K562 (cell line): ENCODE measurements around the gene TMEM161B. TPM values are rescaled to one million over a fixed set of nuclear protein-coding genes. Genes with fewer than 3 reads are reported as not detected.

ENCODE experiments used
- ATAC-seq: fragments of 200-7000 bp; cut with Tn5 transposase; 3 replicates; pipeline ENCODE4 v1.9.1; 2020; ENCODE audit warnings: moderate library complexity
- BruUV-seq: library from RNA; stranded (reverse); fragments of 400-500 nt; replicated peaks from 2 replicates; lab custom pipeline; 2021; lab: Mats Ljungman, UMichigan
- CTCF ChIA-PET: fragments of 300-600 bp; formaldehyde crosslinking; extraction: SDS; loops from one replicate; lab custom pipeline; 2021; ENCODE audit warnings: low intra/inter-chr PET ratio; lab: Yijun Ruan, JAX
- POLR2A ChIA-PET: fragments of 300-600, 350-650 bp; sonication (Branson Sonifier 250); formaldehyde crosslinking; extraction: SDS; loops from one replicate; lab custom pipeline; 2021; ENCODE audit warnings: antibody characterized with exemption, inconsistent platforms; lab: Yijun Ruan, JAX
- DNase-seq, 4 experiments: peaks; one replicate each; pipeline versions ENCODE4 v3.0.0 to v3.0.0-alpha.2; 2011 to 2018; ENCODE audit warnings: low spot score in 3 of 4, mixed read lengths in 3 of 4; ENCODE audit errors: extremely low read depth in 1 of 4
- FAIRE-seq: peaks from 2 replicates; lab custom pipeline; 2011; peaks lifted over from hg19 to GRCh38; lab: Jason Lieb, UNC
- H2AFZ ChIP-seq: 2 replicates; pipeline ENCODE4 v1.6.0; 2011; ENCODE audit warnings: low read depth, low read length, control low read depth, inconsistent platforms
- H3K27ac ChIP-seq: fragments of 200-600 bp; 3 replicates; pipeline ENCODE4 v1.8.0; 2011; ENCODE audit warnings: low read depth, mild to moderate bottlenecking, control low read depth, inconsistent platforms, low read length, moderate library complexity, mixed read lengths; ENCODE audit errors: extremely low read depth
- H3K27me3 ChIP-seq, 2 experiments: fragments of 300-600 bp in 1 of 2; 2 replicates in 1 of 2; 3 replicates in 1 of 2; pipeline versions ENCODE4 v1.6.0 to v1.8.0; 2011; ENCODE audit warnings: inconsistent platforms in 2 of 2, low read length in 2 of 2, mild to moderate bottlenecking in 1 of 2, mixed read lengths in 1 of 2, moderate library complexity in 1 of 2; ENCODE audit not compliant: control insufficient read depth in 2 of 2, insufficient read depth in 2 of 2
- H3K36me3 ChIP-seq: fragments of 300-600 bp; 3 replicates; pipeline ENCODE4 v1.8.0; 2011; ENCODE audit warnings: mild to moderate bottlenecking, low read length, inconsistent platforms; ENCODE audit not compliant: control insufficient read depth, insufficient read depth
- H3K4me1 ChIP-seq, 2 experiments: fragments of 200-600 bp in 1 of 2; replicated peaks in 1 of 2; 2 replicates in 1 of 2; 3 replicates in 1 of 2; pipeline versions ENCODE4 v1.5.1 to v1.8.0; 2011; ENCODE audit warnings: inconsistent platforms in 2 of 2, low read length in 2 of 2, mild to moderate bottlenecking in 1 of 2, mixed read lengths in 1 of 2, moderate library complexity in 1 of 2; ENCODE audit not compliant: control insufficient read depth in 2 of 2, insufficient read depth in 2 of 2
- H3K4me2 ChIP-seq: 2 replicates; pipeline ENCODE4 v1.6.1; 2011; ENCODE audit warnings: low read length, control low read depth, inconsistent platforms, mixed read lengths; ENCODE audit not compliant: insufficient read depth
- H3K4me3 ChIP-seq: fragments of 200-600 bp; sonication (generic), shearing (Covaris generic); 2 replicates; pipeline ENCODE4 v1.5.1; 2016; ENCODE audit warnings: control low read depth, inconsistent platforms
- H3K79me2 ChIP-seq: fragments of 200-600 bp; 3 replicates; pipeline ENCODE4 v1.8.0; 2011; ENCODE audit warnings: low read length, inconsistent platforms; ENCODE audit not compliant: control insufficient read depth, insufficient read depth
- H3K9ac ChIP-seq, 2 experiments: 2 replicates each; pipeline versions ENCODE4 v1.6.0 to v1.6.1; 2011; ENCODE audit warnings: low read depth in 2 of 2, low read length in 2 of 2, control low read depth in 1 of 2, inconsistent platforms in 1 of 2, mild to moderate bottlenecking in 1 of 2, mixed read lengths in 1 of 2; ENCODE audit not compliant: insufficient read depth in 1 of 2
- H3K9me1 ChIP-seq: one replicate; pipeline ENCODE4 v1.6.0; 2011; ENCODE audit warnings: inconsistent platforms, mild to moderate bottlenecking, low read length, moderate library complexity; ENCODE audit not compliant: control insufficient read depth, insufficient read depth
- H3K9me3 ChIP-seq: replicated peaks from 2 replicates; pipeline ENCODE4 v1.5.1; 2011; ENCODE audit warnings: low read depth, low read length, inconsistent platforms; ENCODE audit not compliant: control insufficient read depth, insufficient read depth
- H4K20me1 ChIP-seq: replicated peaks from 2 replicates; pipeline ENCODE4 v1.6.1; 2011; ENCODE audit warnings: low read length, inconsistent platforms, mixed read lengths; ENCODE audit not compliant: control insufficient read depth, insufficient read depth
- CBX3 ChIP-seq, 2 experiments: IDR thresholded peaks; 1 replicate in 1 of 2; 2 replicates in 1 of 2; pipeline ENCODE4 v1.6.1; 2012; ENCODE audit warnings: inconsistent platforms in 2 of 2, low read length in 2 of 2, borderline replicate concordance in 1 of 2, control low read depth in 1 of 2
- DACH1 ChIP-seq: fragments of 450-650 bp; IDR thresholded peaks from 2 replicates; pipeline ENCODE4 v1.6.1; 2018; ENCODE audit not compliant: partially characterized antibody
- POU5F1 ChIP-seq: fragments of 150-350 bp; IDR thresholded peaks from 2 replicates; pipeline ENCODE4 v1.6.1; 2014; ENCODE audit warnings: borderline replicate concordance, low read length, low read depth, mild to moderate bottlenecking; ENCODE audit not compliant: partially characterized antibody
- ZBTB33 ChIP-seq: sonication (generic); formaldehyde crosslinking; IDR thresholded peaks from 2 replicates; pipeline ENCODE4 v1.8.1; 2023; ENCODE audit warnings: mild to moderate bottlenecking, missing genetic modification reagents
- ZFX ChIP-seq: sonication (generic); formaldehyde crosslinking; IDR thresholded peaks from 2 replicates; pipeline ENCODE4 v1.8.0; 2022; ENCODE audit warnings: mild to moderate bottlenecking, missing genetic modification reagents, moderate library complexity
- ZNF431 ChIP-seq: sonication (generic); formaldehyde crosslinking; IDR thresholded peaks from 2 replicates; pipeline ENCODE4 v1.8.0; 2022; ENCODE audit warnings: mild to moderate bottlenecking, missing genetic modification reagents
- WGBS: fragments of 100-300 bp; shearing (Covaris generic); methylation state at CpG from one replicate; pipeline ENCODE4 v1.1.6; 2016; ENCODE audit warnings: low coverage, mixed read lengths; ENCODE audit not compliant: insufficient coverage; ENCODE audit errors: missing lambda C conversion rate; 5-methylcytosine and 5-hydroxymethylcytosine counted together
- in situ Hi-C: fragments of 300-500 bp; cut with MboI; formaldehyde crosslinking; loops from 4 replicates; pipeline ENCODE4 v1.15.0; 2018; ENCODE audit warnings: inconsistent platforms, mixed read lengths
- intact Hi-C: fragments of 100-400 bp; cut with micrococcal nuclease; formaldehyde crosslinking; loops from 2 replicates; pipeline ENCODE4 v1.14.2; 2022
- polyA plus RNA-seq, 8 experiments: library from polyadenylated mRNA; depleted of rRNA in 4 of 8; stranded (reverse) in 5 of 8; unstranded in 3 of 8; fragments of >200 nt; fragmentation: Nextera tagmentation in 2 of 8; fragmentation: Illumina TruSeq in 1 of 8; extraction: Ambion mirVana in 2 of 8; extraction: Trizol in 1 of 8; gene quantifications; 2 replicates each; pipeline versions ENCODE4 v1.2.1 to v1.2.3, GENCODE V29; 2011 to 2014; ENCODE audit warnings: inconsistent platforms in 1 of 8, missing spikeins in 1 of 8
- total RNA-seq, 7 experiments: library from RNA; depleted of rRNA in 6 of 7; stranded (reverse); fragments of >200 nt in 6 of 7; fragmentation: Illumina TruSeq in 2 of 7; extraction: Trizol in 2 of 7; gene quantifications; 2 replicates each; pipeline versions ENCODE4 v1.2.1 to v1.2.3, GENCODE V29; 2011 to 2021; ENCODE audit warnings: low replicate concordance in 1 of 7

TMEM161B gene
- total and polyA plus RNA-seq, 9 of the 15 experiments (the other 6 are each of a cell fraction or from before 2014, with no cell fraction given), result 18.9 to 57.1 (median 40.6) TPM

GRCh38 chr5:88287846-88288527, 19.3 kb upstream of the TMEM161B start:
- H3K27me3 ChIP-seq, result no peaks in the 10 kb centered on the region
- no peak overlapping the region for H3K4me3 ChIP-seq
- CTCF ChIA-PET, result no interaction called here
- BruUV-seq, result no TSS peak
- POLR2A ChIA-PET, result no interaction called here
- H3K9ac ChIP-seq, result no peak overlapping the region
- in situ Hi-C loops, result no loop called here
- no peak for TF ChIP-seq POU5F1
- TF ChIP-seq ZNF431 (CRISPR knock-in tag), result no peak
- TF ChIP-seq ZBTB33, result no peak
- TF ChIP-seq ZFX (CRISPR knock-in tag), result no peak
- TF ChIP-seq CBX3 (IDR thresholded peaks at IDR 0.05; ENCODE audit: borderline replicate concordance in 1 of 2, low read length in 2 of 2), result no peak
- TF ChIP-seq DACH1, result peak; percentile 95
- TF ChIP-seq, all 486 proteins: peak for 1
- Histone ChIP-seq H3K4me2 (no peak overlapping the region), H3K27ac (no peak overlapping the region), H3K4me1 (no peaks in the 10 kb centered on the region), H3K36me3 (peaks cover 30% of the 10 kb centered on the region), H3K79me2 (no peaks in the 10 kb centered on the region), H3K9me3 (no peaks in the 10 kb centered on the region), H3K9me1 (no peaks in the 10 kb centered on the region), H2AFZ (no peak overlapping the region), H4K20me1 (no peaks in the 10 kb centered on the region)
- intact Hi-C loops, result no loop called here
- ATAC-seq (no peak), DNase-seq (no peak), FAIRE-seq (no peak)
- 92% methylated on average over 4 of the region's 4 CpGs for WGBS
